Skeletal muscle tissue (tissue), 4 donors: Measurements from ENCODE around the gene COX4I2. TPM values are rescaled to one million over a fixed set of nuclear protein-coding genes. Genes with fewer than 3 reads are reported as not detected.
A peak's percentile ranks its signal among the peaks of the same experiment; 100 is the strongest.
"Not testable (repeated sequence)": the region's sequence is repeated elsewhere in the genome, so short reads cannot be mapped to it uniquely, and the experiment has no call there.

Source experiments
- H3K27ac ChIP-seq: one replicate; pipeline ENCODE4 v1.7.0; 2013; ENCODE audit warnings: mild to moderate bottlenecking, low read depth, low read length, inconsistent platforms
- H3K27me3 ChIP-seq, 3 donors: one replicate each; pipeline ENCODE4 v1.7.0; 2013; ENCODE audit warnings: low read length in 3 of 3; ENCODE audit not compliant: control insufficient read depth in 3 of 3, insufficient read depth in 3 of 3
- H3K36me3 ChIP-seq, 3 donors: one replicate each; pipeline ENCODE4 v1.7.0; 2013; ENCODE audit warnings: low read length in 3 of 3; ENCODE audit not compliant: control insufficient read depth in 3 of 3, insufficient read depth in 3 of 3
- H3K4me1 ChIP-seq, 3 donors: one replicate each; pipeline ENCODE4 v1.7.0; 2013; ENCODE audit warnings: low read length in 3 of 3, mild to moderate bottlenecking in 3 of 3; ENCODE audit not compliant: control insufficient read depth in 3 of 3, insufficient read depth in 3 of 3
- H3K4me3 ChIP-seq, 3 donors: one replicate each; pipeline ENCODE4 v1.7.0; 2013; ENCODE audit warnings: low read length in 3 of 3
- H3K9ac ChIP-seq, 3 donors: one replicate each; pipeline ENCODE4 v1.7.0; 2013; ENCODE audit warnings: low read length in 3 of 3, mild to moderate bottlenecking in 3 of 3, moderate library complexity in 2 of 3, low read depth in 1 of 3
- H3K9me3 ChIP-seq, 3 donors: one replicate each; pipeline ENCODE4 v1.7.0; 2013; ENCODE audit warnings: low read length in 3 of 3; ENCODE audit not compliant: control insufficient read depth in 3 of 3
- total RNA-seq: library from RNA; depleted of rRNA; stranded (reverse); fragments of >200 nt; gene quantifications from one replicate; pipeline ENCODE4 v1.2.3, GENCODE V29; 2014
- donor health status: Osteomylitis.

Gene COX4I2
- total RNA-seq, 1 donor from 2014 or later = 16.2 TPM

DNA sequence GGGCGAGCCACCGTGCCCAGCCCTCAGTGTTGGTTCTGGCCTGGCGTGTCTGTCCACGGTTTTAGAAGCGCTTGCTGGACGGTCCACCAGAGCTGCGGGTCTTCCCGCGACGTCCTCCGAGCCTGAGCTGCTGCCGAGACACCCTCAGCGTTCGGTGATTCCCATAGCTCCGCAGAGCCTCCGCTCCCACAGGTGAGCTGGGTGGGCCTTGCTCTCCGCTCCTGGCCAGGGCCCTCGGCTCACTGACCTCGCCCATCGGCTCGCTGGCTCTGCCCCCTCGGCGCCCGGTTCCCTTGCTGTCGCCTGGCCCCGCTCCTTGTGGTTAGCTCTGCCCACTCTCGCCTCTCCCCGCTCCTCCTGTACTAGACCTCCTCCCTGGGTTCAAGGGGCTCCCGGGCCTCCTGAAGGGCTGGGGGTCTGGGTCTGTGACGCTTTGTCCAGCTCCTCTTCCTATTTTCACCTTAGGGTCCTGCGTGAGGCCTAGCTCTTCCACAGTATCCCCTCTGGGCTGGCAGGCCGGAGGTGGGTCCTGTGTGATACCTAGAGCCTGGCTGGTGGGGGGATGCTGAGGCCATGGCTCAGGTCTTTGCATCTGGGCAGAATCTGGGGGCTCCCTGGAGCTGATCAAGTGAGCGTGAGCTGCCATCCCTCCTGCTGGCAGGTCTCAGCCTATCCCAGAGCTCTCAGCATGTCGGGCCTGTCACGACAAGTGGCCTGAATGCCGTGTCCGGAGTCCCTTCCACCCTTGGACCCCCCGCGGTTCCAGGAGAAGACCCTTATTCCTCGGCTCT lies 5.0 kb upstream of the COX4I2 start:
- Histone ChIP-seq H3K36me3 (no peaks in the 10 kb centered on the region), H3K27ac (no peak overlapping the region), H3K4me1 (no peaks in the 10 kb centered on the region), H3K9me3 (no peaks in the 10 kb centered on the region), H3K27me3 (peaks cover 0 to 4% (median 4%) of the 10 kb centered on the region in 3 donors), H3K4me3 (no peak overlapping the region), H3K9ac (no peak overlapping the region)

DNA sequence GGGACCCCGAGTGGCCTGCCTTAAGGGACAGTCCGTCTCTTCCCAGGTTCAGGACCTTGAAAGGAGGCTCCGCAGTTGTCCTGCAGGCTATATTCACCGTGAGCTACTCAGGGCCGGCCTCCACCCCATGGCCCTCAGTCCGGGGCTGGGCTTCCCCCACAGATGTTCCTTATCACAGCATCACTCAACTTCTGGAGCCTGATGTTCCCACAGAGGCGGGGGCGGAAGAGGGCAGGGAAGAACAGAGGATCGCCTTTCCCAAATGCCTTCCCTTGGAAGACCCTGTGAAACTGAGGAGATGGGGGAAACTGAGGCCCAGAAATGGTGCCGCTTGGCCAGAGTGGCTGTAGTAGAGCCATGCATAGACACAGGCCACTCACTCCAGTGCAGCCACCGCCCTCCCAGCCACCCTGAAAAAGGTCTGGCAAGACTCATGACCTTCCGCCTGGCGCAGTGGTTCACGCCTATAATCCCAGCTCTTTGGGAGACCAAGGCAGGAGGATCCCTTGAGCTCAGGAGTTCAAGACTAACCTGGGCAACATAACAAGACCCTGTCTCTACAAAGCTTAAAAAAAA lies 4.3 kb upstream of the COX4I2 start:
- Histone ChIP-seq H3K27me3 (peaks cover 0 to 9% (median 4%) of the 10 kb centered on the region in 3 donors), H3K4me1 (no peaks in the 10 kb centered on the region), H3K9me3 (no peaks in the 10 kb centered on the region), H3K27ac (no peak overlapping the region), H3K36me3 (no peaks in the 10 kb centered on the region), H3K9ac (no peak overlapping the region), H3K4me3 (no peak overlapping the region)

GRCh38 chr20:31638317-31638716 lies 605 bp downstream of the COX4I2 start:
- Histone ChIP-seq H3K36me3 (no peaks in the 10 kb centered on the region), H3K9me3 (no peaks in the 10 kb centered on the region), H3K27ac (peak overlapping the region; percentile 58), H3K27me3 (peaks cover 5 to 14% (median 13%) of the 10 kb centered on the region in 3 donors), H3K4me1 (no peaks in the 10 kb centered on the region), H3K9ac (peak overlapping the region in 1 of 3 donors; percentile 57), H3K4me3 (no peak overlapping the region)

DNA sequence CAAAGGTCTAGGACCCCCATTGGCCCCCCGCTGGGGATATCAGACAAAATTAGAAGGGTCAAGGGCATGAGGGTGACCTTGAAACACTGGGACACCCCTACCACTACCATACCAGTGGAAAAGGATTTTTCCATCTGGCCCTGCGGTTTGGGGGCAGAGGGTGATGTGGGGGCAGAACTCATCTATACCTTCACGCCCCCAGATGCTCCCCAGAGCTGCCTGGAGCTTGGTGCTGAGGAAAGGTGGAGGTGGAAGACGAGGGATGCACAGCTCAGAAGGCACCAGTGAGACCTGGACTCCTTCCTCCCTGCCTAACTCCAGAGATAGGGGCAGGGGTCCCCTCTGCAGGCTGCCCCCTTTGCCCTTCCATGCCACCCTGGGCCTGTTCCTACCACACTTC lies 1.1 kb downstream of the COX4I2 start:
- Histone ChIP-seq H3K27ac (peak overlapping the region; percentile 58), H3K4me1 (no peaks in the 10 kb centered on the region), H3K4me3 (peak overlapping the region in 1 of 3 donors; percentile 22), H3K9ac (peak overlapping the region in 1 of 3 donors; percentile 40), H3K9me3 (no peaks in the 10 kb centered on the region), H3K27me3 (peaks cover 5 to 14% (median 13%) of the 10 kb centered on the region in 3 donors), H3K36me3 (no peaks in the 10 kb centered on the region)

DNA sequence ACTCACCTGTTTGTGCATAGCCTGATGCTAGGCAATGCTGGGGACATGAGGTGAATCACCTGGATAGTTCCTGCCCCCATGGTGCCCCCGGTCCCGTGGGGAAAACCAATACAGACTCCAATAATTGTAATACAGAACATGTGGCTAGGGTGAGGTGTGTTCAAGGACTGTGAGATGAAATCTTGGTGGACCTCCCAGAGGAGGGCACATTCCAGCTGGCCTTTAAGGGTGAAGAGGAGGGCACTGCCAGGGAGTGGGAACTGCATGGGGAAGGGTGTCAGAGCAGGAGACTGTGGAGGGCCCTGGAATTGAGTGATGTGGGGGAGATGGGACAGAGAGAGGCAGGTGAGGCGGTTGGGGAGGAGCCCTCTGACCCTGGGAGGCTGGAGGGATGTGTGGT lies 2.5 kb downstream of the COX4I2 start:
- Histone ChIP-seq H3K4me1 (no peaks in the 10 kb centered on the region), H3K9me3 (no peaks in the 10 kb centered on the region), H3K27ac (no peak overlapping the region), H3K9ac (no peak overlapping the region), H3K4me3 (no peak overlapping the region), H3K27me3 (peaks cover 5 to 14% (median 13%) of the 10 kb centered on the region in 3 donors), H3K36me3 (no peaks in the 10 kb centered on the region)

DNA sequence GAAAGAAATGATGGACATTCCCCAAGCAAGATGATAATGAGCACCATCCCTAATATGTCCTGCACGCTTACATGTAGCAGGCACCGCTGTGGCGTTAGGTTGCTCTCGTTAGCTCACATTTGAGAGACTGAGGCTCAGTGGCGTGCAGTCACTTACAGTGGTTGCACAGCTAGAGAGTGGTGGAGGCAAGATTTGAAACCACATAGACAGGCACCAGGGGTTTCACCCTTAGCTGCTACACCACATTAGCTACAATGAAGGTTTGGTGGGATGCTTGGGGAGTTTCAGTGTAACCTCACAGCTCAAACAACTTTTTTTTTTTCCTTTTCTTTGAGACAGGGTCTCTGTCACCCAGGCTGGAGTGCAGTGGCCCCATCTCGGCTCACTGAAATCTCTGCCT lies 3.7 kb downstream of the COX4I2 start:
- Histone ChIP-seq H3K27ac (no peak overlapping the region), H3K36me3 (no peaks in the 10 kb centered on the region), H3K4me3 (no peak overlapping the region), H3K9ac (no peak overlapping the region), H3K9me3 (no peaks in the 10 kb centered on the region), H3K4me1 (no peaks in the 10 kb centered on the region), H3K27me3 (peaks cover 5 to 14% (median 13%) of the 10 kb centered on the region in 3 donors)

DNA sequence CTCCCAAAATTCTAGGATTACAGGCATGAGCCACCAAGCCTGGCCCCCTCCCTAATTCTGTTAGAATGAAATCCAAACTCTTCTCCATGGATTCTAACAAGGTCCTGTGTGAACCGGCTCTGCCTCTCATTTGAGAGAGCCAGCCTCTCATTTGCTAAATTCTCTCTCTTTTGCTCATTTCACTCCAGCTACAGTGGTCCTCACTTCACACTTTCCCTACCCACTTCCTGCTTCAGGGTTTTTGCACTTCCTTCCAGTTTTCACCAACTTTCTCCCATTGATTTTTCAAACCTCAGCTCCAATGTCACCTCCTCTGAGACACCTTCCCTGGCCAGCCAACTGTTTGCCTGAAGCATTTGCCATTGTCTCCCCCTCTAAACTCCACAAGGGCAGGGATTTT lies 5.1 kb downstream of the COX4I2 start:
- Histone ChIP-seq H3K27me3 (peaks cover 5 to 11% (median 8%) of the 10 kb centered on the region in 3 donors), H3K4me1 (no peaks in the 10 kb centered on the region), H3K9ac (no peak overlapping the region), H3K27ac (no peak overlapping the region), H3K4me3 (no peak overlapping the region), H3K36me3 (no peaks in the 10 kb centered on the region), H3K9me3 (no peaks in the 10 kb centered on the region)

DNA sequence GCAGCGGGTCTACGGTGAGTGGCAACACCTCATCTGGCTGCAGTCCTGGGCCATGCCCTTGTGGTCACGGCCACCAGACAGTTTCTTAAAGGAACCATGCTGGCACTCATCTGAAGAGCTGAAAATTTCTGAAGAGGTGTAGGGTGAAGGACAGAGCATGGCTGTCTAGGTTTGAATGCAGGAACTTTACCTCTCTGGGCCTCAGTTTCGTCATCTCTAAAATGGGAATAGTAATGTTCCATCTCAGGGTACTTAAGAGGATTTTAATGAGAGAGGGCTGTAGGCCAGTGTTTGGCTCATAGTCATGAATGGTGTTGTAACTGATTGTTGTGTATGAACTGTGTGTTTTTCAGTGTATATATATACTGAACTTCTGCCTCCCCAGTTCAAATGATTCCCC lies 5.8 kb downstream of the COX4I2 start:
- Histone ChIP-seq H3K9me3 (no peaks in the 10 kb centered on the region), H3K27ac (no peak overlapping the region), H3K4me3 (no peak overlapping the region), H3K27me3 (peaks cover 4 to 11% (median 5%) of the 10 kb centered on the region in 3 donors), H3K4me1 (no peaks in the 10 kb centered on the region), H3K36me3 (no peaks in the 10 kb centered on the region), H3K9ac (no peak overlapping the region)

- Histone ChIP-seq H3K36me3 (no peaks in the 10 kb centered on the region), H3K9me3 (no peaks in the 10 kb centered on the region), H3K27me3 (peaks cover 0 to 3% (median 0%) of the 10 kb centered on the region in 3 donors), H3K27ac (no peak overlapping the region), H3K4me1 (no peaks in the 10 kb centered on the region), H3K4me3 (no peak overlapping the region), H3K9ac (no peak overlapping the region)
Observed at GRCh38 chr20:31644701-31645100, 7.0 kb downstream of the COX4I2 start.

DNA sequence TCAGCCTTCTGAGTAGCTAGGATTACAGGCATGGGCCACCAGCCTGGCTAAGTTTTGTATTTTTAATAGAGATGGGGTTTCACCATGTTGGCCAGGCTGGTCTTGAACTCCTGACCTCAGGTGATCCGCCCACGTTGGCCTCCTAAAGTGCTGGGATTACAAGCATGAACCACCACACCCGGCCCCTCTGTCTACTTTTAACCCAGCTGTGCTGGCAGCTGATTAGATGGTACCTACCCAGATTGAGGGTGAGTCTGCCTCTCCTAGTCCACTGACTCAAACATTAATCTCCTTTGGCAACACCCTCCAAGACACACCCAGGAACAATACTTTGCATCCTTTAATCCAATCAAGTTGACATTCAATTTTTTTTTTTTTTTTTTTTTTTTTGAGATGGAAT lies 10.4 kb downstream of the COX4I2 start:
- H3K4me1 ChIP-seq, H3K36me3 ChIP-seq, H3K4me3 ChIP-seq, H3K27me3 ChIP-seq, H3K9me3 ChIP-seq, H3K9ac ChIP-seq, H3K27ac ChIP-seq: not testable (repeated sequence)
